Activated CD4-positive, alpha-beta T cell treated with anti-CD3 and anti-CD28 coated beads, Interleukin-10, Interleukin-2, amounts not matched to agents 100 ng/mL and 50 ng/mL, durations not matched to agents 16 hours and 8 hours (primary cell): Measurements from ENCODE around the gene CNOT1.
"Not testable (repeated sequence)": the region's sequence is repeated elsewhere in the genome, so short reads cannot be mapped to it uniquely, and the experiment has no call there.

ENCODE experiments used
- DNase-seq: peaks from one replicate; pipeline ENCODE4 v3.0.0-alpha.2; 2020

The CNOT1 gene

DNA sequence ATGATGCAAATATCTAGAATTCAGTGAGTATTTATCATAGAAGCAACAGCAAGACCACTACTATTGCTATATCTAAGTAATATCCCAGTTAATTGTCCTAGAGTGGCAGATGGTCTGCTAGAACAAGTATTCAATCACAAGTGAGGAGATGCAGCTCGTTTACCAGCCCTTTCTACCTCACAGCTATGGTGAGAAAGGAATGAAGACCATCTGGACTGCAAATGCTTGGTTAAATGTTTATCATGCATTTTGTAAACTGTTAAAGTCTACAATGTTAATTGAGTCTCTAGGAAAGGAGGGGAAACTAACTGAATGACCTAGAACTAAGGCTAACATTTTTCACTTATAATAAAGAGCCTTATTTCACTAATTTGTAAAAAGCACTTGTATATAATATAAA is 52.5 kb downstream of the CNOT1 start:
- no peak for DNase-seq

DNA sequence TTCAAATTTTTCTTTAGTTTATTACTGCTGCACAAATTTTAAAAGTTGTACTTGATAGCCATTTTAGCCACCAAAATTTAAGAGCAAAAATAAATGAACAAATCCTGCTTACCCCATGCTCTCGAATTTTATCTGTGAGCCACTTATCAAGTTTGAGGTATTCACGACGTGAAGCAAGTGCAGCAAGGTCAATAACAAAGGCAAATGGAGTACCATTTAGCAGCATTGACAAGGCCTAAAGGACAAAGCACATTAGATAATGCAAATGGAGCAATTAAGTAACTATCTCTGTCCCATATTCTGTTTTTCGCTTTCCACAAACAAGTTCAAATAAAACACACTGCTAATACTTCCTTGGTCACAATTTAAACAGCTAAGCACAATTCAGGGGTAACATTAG is 54.7 kb downstream of the CNOT1 start:
- DNase-seq: no peak

DNA sequence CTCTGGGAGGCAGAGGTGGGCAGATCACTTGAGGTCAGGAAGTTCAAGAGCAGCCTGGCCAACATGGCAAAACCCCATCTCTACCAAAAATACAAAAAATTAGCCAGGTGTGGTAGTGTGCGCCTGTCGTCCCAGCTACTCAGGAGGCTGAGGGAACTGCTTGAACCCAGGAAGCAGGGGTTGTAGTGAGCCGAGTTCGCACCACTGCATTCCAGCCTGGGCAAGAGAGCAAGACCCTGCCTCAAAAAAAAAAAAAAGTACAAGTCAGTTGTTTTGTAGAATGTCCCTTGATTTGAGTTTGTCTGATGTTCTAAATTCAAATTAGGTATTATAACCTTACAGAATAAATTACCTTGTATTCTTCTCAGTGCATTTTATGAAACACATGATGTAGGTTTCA is 63.9 kb downstream of the CNOT1 start:
- not testable (repeated sequence) for DNase-seq

DNA sequence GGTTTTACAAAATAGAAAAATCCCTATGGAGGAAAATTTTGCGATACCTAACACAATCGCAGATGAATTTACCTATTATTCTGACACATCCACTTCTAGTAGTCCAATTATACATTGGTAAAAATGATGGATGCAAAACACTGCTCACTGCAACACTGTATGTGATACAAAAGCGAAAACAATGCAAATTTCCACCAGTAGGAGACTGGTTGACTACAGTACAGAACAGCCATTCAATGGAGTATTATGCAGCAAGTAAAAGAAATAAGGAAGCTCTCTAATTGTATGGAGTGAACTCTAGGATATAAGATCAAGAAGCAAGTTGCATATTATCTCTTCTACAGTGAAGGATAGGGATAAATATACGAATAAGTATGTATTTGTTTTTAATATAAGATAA is 65.9 kb downstream of the CNOT1 start:
- DNase-seq: no peak

DNA sequence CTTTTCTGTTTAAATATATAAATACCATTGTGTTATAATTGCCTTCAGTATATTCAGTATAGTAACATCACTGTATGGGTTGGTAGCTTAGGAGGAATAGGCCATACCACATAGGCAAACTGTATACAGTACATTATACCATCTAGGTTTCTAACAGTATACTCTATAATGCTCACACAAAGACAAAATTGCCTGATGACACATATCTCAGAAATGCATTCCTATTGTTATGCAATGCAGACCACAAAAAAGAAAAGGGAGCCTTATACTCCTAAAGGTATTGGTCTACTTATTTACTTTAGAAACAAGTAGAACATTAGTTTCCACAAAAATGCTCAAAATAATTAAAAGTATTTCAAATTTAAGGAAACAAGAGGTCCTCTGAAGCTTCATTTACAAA is 66.4 kb downstream of the CNOT1 start:
- no peak for DNase-seq

DNA sequence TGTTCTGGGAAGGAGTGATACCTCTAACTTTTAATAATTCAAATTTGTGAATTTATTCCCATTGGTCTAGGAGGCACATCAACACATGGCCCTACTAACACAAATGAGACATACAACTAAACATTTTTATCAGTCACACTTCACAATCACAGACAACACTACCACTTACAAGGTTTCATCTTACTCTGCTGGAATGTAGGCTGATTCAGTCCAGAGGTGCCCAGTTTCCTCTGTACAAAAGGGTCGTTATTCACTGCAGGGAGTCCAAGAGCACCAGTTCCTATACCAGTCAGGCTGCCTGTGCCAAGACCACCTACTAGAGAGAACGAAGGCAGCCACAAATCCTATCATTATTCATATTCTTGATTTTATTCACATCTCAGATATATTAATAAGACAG is 72.9 kb downstream of the CNOT1 start:
- no peak for DNase-seq

DNA sequence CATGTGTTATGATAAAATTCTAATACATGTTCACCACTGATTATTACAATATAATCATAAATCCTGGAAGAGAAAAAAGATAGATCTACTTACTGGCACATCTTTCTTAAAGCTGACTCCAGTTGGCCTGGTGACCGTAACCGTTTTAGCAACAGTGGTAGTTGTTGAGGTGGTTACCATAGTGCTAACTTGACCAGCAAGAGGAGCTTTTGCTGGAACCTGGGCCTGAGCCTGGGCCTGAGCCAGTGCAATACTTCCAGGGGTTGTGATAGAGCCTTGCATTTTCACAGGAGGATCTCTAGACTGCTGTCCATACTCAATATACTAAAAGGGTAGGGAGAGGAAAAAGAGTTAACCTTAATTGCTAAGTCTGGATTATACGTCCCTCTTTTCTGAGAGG is 78.1 kb downstream of the CNOT1 start:
- DNase-seq: no peak

DNA sequence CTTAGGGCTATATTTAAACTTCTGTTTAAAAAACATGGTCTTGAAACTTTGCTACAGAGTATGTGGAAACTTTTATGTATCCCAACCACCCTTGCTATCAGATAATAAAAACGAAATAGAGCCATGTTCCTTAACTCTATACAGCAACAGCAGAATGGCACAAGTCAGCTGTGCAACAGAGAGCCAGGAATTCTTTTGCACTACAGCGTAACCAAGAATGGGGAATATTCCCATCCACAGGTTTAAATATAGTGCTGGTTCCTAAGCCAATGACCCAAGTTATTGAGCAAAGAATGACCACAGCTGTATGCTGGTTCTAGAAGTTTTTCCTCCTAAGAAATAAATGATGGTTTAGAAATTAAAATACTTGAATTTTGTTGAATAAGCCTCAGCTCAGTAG is 81.2 kb downstream of the CNOT1 start:
- no peak for DNase-seq

DNA sequence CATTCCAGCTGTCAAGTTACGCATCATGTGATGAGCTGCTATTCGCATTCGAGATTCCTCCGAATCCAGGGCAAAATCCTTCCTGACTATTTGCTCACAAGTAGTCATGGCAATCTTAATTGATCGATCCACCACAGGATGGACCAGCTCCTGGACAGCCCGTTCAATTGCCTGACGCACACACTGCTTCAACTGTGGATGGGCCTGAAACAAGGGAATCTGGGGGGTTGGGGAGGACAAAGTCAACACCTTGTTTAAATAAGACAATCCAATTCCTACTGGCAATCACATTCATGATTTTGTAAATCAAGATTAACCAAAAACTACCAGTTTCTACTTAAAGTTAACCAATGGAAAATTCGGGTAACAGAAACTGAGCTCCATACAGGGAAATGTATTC is 85.9 kb downstream of the CNOT1 start:
- DNase-seq: no peak

DNA sequence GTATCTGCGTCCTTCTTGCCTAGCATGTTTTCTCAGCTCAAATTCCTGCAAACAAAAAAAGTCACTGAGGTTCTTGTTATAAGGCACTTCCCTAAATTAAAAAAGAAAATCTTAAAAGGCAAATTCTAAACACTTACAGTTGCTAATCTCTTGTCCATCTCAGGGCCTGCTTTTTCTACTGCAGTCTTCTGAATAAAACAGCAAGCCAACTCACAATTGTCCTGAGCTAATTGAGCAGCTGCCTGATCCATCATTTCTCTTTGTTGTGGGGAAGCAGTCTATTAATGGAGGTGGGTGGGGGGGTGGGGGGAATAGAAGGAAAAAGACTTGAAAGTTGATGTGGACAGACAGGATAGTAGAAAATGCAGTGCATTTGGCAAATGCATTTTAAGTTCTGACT is 87.3 kb downstream of the CNOT1 start:
- DNase-seq: no peak

DNA sequence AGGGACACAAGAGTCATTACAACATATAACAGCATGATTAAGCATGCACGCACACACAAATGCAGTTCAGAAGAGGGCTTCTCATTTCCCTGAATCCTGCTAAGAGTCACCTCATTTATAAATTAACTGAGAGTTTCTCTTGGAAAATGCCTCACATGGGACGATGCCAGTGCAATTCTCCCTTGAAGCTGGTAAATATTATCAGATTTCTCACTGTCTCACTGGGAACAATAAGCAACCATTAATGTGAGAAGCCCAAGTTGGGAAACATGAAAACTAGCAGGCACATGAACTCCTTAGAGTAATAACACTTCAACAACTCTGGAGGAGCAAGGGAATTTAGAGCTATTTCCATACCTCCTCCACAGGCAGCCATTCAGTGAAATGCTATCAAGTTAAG is 87.9 kb downstream of the CNOT1 start:
- DNase-seq: no peak

DNA sequence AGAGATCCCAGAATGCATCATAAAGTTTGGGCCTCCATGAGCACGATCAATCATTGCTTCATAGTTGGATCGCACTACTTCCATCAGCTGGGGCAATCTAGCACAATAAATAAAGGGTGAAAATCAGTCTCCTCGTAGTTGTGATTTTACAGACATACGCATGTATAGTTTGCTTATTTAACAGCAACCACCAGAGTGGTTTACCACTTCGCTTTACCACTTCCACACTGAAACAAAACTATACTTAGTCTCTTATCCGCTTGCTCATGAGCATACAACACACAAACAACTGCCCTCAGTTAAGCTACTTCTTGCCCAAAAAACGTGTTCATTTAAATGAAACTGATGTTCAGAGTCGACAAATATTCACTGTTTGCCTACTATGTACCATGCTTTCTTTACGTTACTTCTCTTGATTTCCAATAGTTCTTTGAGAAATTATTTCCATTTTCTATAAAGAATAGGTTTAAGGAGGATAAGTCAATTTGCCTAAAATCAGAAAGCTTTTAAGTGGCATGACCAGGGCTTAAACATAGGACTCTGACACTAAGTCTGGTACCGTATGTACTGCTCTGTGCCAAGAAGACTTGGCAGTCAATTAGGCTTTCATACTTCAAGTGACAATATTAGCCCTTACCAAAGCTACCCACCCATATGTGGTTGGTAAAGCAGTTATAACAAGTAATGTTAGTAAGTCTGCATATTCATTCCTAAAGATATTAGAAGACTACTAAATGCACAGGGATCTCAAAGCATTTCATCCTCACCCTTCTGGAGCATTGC is 92.3 kb downstream of the CNOT1 start:
- DNase-seq: peak; percentile 10

DNA sequence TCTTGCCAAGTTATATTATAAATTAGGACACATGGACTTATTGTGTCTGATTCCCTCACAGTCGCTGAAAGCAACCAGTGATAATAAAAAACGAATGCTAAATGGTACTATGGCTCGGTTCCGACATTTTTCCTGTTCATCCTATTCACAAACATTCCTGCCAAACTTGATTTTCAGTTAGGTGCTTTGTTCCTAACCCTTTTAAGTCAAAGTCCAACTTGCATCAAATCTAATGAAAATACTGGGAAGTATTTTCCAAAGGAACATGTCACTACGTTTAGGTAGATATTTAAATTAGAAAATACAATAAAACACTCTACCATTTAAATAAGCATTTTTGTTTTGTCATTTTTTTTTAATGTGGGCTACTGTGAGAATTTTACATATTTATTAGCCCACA is 93.3 kb downstream of the CNOT1 start:
- DNase-seq: no peak

DNA sequence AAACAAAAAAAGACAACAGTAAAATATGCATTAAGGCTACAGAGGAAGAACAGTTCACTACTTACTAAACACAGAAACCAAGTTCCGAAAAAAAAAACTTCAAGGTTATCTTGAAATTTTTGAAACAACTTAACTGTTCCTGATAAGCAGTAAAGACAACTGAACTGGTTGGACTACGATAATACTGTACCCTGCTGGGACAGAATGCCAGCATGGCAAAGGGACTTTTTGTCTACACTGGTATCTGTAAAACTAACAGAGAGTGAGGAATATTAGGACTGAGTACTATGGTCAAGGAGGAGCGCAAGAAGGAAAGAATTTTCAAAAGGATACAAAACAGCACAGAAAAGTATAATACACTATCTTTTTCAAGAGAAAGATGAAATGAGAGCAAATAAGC is 94.5 kb downstream of the CNOT1 start:
- DNase-seq: no peak

DNA sequence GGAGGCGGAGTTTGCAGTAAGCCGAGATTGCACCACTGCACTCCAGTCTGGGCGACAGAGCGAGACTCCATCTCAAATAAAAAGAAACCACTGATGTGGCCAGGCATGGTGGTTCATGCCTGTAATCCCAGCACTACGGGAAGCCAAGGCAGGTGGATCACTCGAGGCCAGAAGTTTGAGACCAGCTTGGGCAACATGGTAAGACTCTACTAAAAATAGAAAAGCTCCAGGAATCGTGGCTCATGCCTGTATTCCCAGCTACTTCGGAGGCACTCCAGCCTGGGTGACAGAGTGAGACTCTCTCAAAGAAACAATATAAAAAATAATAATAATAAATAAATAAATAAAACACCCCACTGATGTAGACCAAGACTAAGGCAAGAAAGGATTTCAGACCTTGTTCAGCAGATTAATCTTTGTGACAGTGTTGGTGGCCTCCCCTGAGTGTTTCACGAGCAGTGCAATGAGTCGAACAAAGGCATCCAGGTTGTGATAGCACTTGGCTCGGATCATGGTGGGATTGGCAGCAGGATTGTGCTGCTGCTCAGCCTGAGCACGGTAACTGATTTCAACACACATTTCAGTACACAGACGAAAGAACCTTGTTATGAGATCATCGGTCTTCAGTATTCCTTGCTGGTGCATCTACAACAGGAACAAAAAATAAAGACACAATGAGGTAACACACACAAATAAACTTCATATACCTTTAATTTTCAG is 95.7 kb downstream of the CNOT1 start:
- DNase-seq: no peak

DNA sequence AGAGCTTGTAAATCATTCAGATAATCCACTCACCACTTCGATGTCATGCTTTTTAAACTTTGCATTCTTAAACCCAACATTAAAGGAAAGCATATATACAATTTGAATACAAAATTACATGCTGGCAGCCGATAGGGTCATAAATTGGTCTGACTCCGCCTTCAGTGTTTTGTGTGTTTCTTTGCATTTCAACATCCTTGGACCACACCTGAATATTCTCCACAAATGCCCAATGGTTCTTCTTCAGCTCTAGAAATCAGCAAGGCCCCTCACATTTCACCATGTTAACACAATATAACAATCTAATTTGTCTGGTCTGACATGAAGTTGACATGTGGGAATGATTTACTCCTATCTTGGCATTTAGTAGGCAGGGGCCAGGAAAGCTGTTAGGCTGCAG is 97.2 kb downstream of the CNOT1 start:
- no peak for DNase-seq

DNA sequence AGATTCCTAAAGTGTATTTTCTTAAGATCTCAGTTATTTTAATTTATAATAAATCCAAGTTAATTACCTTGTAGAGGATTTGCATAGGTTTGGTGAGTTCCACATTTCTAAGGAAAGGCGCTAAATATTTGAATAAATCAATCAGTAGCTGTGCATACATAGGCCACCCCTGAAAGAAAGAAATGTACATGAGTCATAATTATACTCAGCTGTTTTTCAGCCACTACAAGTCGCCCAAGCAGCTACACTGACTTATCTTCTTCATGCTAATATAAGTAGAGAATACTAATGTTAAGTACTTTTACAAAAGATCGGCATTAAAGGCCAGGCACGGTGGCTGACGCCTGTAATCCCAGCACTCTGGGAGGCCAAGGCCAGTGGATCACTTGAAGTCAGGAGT is 99.4 kb downstream of the CNOT1 start:
- no peak for DNase-seq

DNA sequence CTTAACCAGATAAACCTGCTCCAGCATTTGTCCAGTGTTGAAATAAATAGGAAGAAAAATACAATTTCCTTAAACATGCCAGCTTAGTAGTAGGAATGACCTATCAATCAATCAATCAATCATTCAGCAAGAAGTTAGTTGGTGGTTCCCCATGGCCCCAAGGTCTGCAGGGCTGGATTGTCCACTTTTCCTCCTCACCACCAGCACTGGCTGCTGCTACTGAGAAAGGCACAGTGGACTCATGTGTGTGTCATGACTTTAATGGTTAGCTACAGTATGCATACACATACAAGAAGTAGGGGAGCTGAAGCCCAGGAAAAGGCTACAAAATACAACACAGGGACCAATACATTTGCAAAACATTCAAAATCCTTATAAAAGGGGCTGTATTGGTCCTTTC is 109.9 kb downstream of the CNOT1 start:
- DNase-seq: no peak

DNA sequence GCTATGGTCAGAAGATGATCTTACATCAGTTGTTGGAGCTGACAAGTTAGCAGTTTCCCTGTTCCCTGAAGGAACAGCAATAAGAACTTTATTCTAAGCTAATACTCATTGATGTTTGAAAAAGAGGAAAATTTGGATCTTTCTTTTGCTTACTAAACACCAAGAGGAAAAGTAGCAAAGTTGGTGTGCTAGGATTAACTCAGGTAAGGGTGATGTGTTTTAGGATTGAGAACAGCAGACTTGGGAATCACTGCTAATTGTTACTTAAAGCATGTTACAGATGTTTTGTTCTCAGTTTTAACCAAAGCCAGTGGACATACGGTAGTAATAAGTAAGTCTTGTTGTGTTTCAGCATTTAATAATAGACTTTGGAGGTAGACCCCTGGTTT is 110.7 kb downstream of the CNOT1 start:
- DNase-seq: no peak

DNA sequence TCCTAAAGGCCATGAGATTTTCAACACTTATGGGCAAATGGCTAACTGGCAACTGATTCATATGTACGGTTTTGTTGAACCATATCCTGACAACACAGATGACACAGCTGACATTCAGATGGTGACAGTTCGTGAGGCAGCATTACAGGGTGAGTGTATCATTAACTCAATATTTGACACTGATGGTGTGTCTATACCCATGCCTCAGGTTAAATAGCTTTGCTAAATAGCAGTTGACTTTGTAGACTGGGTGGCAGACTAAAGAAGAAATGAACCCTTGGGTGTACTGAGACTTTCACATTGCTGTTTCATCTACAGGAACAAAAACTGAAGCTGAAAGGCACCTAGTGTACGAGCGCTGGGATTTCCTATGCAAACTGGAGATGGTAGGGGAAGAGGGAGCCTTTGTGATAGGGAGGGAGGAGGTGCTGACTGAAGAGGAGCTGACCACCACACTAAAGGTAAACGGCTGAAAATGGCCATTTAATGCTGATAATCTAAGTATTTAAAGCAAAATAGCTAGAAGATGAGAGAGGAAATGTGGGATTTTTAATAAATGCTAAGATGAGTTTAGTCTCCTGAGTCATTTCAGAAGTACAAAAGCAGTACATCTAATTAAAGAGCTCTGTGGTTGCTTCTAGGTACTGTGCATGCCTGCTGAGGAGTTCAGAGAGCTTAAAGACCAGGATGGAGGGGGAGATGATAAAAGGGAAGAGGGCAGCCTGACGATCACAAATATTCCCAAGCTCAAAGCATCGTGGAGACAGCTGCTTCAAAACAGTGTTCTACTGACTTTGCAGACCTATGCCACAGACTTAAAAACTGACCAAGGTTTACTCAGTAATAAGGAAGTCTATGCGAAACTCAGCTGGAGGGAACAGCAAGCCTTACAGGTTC is 111.3 kb downstream of the CNOT1 start:
- DNase-seq: peak; percentile 47

DNA sequence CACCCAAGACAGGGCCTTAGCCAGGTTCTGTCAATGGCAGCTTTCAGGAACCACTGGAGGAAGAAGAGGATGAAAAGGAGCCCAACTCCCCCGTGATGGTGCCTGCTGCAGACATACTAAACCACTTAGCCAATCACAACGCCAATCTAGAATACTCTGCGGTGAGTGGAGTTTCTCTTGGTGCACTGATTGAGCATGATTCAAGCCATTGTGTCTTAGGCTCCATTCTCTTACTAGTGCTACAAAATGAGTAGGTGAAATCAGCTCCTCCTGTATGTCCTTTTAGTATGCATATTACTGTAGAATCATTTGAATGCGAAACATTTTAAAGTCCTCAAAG is 112.9 kb downstream of the CNOT1 start:
- DNase-seq: no peak

DNA sequence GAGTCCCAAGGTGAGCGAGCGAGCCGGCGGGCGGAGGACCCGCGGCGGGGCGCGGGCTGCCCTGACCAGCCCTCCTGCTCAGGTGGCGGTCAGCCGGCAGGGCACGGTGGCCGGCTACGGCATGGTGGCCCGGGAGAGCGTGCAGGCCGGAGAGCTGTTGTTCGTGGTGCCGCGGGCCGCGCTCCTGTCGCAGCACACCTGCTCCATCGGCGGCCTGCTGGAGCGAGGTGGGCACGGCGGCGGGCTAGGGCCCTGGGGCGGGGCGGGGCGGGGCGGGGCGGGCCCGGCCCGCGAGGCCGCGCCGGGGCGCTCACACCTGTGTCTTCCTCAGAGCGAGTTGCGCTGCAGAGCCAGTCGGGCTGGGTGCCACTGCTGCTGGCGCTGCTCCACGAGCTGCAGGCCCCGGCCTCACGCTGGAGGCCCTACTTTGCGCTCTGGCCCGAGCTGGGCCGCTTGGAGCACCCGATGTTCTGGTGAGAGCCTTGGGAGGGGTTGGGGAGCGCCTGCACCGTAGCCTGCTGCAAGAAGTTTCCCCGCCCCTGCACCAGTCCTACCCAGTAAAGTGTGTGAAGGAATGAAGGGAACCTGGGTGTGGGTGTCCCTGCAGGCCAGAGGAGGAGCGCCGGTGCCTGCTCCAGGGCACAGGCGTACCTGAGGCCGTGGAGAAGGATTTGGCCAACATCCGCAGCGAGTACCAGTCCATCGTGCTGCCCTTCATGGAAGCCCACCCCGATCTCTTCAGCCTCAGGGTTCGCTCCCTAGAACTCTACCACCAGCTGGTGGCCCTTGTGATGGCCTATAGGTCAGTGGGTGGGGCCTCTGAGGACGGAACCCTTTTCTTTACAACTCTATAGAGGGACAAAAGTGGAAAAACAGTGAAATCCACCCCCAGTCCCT is 113.5 kb downstream of the CNOT1 start:
- peak; percentile 63 for DNase-seq
